ENCODE results near the gene SGIP1.

DNA sequence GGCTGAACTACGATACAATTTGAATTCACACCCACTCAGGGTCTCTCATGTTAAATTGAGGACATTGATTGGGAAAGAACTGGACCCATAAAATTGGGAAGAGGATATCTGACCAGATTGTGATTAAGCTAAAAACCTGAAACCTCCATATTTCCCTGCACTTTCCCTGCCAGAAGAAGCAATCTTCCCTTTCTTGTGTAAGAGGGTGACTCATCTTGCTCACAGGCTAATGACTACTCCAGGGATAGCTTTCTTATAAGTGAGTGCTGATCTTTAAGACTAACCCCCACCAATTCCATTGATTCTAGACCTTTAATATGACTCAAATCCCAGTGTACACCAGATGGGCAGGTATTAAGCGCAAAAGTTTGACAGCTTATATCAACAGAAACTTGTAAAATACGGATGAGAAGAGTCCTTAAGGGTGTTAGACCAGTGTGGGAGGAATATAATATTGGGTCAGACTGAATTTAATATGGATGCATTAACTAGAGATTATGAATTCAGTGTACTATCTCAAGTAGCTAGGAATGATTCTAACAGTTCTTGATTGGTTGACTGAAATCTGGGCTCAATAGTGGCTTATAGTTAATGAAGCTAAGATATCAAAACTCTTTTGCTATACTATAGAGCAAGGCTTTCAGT lies 12.1 kb upstream of the SGIP1 start:
- TF ChIP-seq, protein P1, sequence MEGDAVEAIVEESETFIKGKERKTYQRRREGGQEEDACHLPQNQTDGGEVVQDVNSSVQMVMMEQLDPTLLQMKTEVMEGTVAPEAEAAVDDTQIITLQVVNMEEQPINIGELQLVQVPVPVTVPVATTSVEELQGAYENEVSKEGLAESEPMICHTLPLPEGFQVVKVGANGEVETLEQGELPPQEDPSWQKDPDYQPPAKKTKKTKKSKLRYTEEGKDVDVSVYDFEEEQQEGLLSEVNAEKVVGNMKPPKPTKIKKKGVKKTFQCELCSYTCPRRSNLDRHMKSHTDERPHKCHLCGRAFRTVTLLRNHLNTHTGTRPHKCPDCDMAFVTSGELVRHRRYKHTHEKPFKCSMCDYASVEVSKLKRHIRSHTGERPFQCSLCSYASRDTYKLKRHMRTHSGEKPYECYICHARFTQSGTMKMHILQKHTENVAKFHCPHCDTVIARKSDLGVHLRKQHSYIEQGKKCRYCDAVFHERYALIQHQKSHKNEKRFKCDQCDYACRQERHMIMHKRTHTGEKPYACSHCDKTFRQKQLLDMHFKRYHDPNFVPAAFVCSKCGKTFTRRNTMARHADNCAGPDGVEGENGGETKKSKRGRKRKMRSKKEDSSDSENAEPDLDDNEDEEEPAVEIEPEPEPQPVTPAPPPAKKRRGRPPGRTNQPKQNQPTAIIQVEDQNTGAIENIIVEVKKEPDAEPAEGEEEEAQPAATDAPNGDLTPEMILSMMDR (IDR thresholded peaks at IDR 0.05), result no peak
- TF ChIP-seq ZFX (IDR thresholded peaks at IDR 0.05; ENCODE audit: borderline replicate concordance), result no peak

All from 22Rv1 (cell line).